DMS53 treated with DMSO at 0.1 percent for 48 hours (cell line): ENCODE measurements around the gene NFIB.

Source experiments
- DNase-seq: peaks from one replicate; lab custom pipeline; 2025; ENCODE audit not compliant: unreplicated experiment; lab: John Stamatoyannopoulos, UW

NFIB gene

GRCh38 chr9:14249527-14249926 lies 64.4 kb downstream of the NFIB start:
- no peak for DNase-seq

GRCh38 chr9:14248149-14248548 lies 65.8 kb downstream of the NFIB start:
- DNase-seq: no peak

GRCh38 chr9:14247577-14247976 lies 66.4 kb downstream of the NFIB start:
- DNase-seq: no peak

GRCh38 chr9:14246951-14247350 lies 67.0 kb downstream of the NFIB start:
- no peak for DNase-seq

- no peak for DNase-seq
Observed at GRCh38 chr9:14245901-14246525, 67.9 kb downstream of the NFIB start.

- no peak for DNase-seq
Observed at GRCh38 chr9:14243514-14244042, 70.4 kb downstream of the NFIB start.

- no peak for DNase-seq
Observed at GRCh38 chr9:14242150-14242805, 71.7 kb downstream of the NFIB start.

GRCh38 chr9:14240537-14240936 lies 73.4 kb downstream of the NFIB start:
- no peak for DNase-seq

GRCh38 chr9:14238518-14238917 lies 75.4 kb downstream of the NFIB start:
- DNase-seq: no peak

- DNase-seq: no peak
Observed at GRCh38 chr9:14238079-14238478, 75.9 kb downstream of the NFIB start.

- no peak for DNase-seq
Observed at GRCh38 chr9:14236591-14236990, 77.3 kb downstream of the NFIB start.

GRCh38 chr9:14232111-14232510 lies 81.8 kb downstream of the NFIB start:
- DNase-seq: no peak

- DNase-seq: no peak
Observed at GRCh38 chr9:14231196-14231990, 82.5 kb downstream of the NFIB start.

- no peak for DNase-seq
Observed at GRCh38 chr9:14228602-14229001, 85.3 kb downstream of the NFIB start.

GRCh38 chr9:14226855-14227532 lies 86.9 kb downstream of the NFIB start:
- DNase-seq: no peak

- no peak for DNase-seq
Observed at GRCh38 chr9:14223081-14223480, 90.9 kb downstream of the NFIB start.

GRCh38 chr9:14222149-14222835 lies 91.6 kb downstream of the NFIB start:
- no peak for DNase-seq

GRCh38 chr9:14221558-14221957 lies 92.4 kb downstream of the NFIB start:
- DNase-seq: no peak

- no peak for DNase-seq
Observed at GRCh38 chr9:14221119-14221518, 92.8 kb downstream of the NFIB start.

GRCh38 chr9:14220256-14220655 lies 93.7 kb downstream of the NFIB start:
- DNase-seq: no peak

- DNase-seq: no peak
Observed at GRCh38 chr9:14219850-14220249, 94.1 kb downstream of the NFIB start.
